GM21576 (cell line): ENCODE measurements around the gene YARS1.
"Not testable (repeated sequence)": the region's sequence is repeated elsewhere in the genome, so short reads cannot be mapped to it uniquely, and the experiment has no call there.

ENCODE experiments used
- ATAC-seq: cut with Tn5 transposase; IDR thresholded peaks from one replicate; pipeline ENCODE4 v1.9.1; 2021; ENCODE audit warnings: mild to moderate bottlenecking, moderate library complexity; ENCODE audit not compliant: unreplicated experiment

The YARS1 gene

DNA sequence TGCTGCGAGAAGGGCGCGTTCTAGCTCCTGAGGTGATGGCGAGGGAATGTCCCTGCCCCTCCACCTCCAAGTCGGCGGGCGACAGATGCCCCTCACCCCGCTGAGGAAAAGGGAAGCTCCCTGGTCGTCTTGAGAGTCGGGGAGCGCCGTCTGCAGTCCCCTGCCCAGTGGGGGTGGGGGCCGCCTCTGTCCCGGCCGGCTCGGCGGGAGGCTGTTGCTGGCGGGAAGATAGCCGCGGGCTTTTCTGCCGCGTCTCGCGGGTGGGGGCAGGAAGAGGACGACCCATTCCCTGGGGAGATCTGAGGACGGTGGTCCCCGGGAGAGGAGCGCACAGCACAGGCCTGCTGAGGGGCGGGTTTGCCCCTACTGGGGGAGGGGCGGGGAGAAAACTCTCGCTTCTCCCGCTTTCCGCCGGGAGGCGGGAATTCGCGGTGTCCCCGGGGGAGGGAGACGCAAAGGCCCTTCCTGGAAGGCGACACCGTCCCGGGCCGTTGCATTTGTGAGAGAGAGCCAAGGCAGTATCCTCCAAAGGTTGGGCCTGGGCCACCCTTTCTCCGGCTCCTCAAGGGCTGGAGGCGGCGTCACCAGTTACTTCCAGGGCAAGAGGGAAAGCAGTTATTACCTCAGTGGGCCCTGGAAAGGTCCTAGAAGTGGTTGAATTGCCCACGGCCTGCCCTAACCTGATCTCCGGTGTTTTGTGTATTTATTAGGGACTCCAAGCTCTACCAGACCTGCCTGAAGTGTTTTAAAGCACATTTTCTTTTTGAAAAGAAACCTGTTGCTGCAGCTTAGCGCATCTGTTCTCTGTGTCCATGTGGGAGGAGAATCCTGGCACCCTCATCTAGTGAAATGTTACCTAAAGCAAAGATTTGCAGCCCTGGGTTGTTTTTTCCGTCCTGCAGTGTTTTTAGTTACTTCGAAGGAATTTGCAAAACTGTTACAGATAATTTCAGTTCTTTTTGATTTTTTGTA, 943 bp upstream of the YARS1 start:
- ATAC-seq = peak; percentile 12

DNA sequence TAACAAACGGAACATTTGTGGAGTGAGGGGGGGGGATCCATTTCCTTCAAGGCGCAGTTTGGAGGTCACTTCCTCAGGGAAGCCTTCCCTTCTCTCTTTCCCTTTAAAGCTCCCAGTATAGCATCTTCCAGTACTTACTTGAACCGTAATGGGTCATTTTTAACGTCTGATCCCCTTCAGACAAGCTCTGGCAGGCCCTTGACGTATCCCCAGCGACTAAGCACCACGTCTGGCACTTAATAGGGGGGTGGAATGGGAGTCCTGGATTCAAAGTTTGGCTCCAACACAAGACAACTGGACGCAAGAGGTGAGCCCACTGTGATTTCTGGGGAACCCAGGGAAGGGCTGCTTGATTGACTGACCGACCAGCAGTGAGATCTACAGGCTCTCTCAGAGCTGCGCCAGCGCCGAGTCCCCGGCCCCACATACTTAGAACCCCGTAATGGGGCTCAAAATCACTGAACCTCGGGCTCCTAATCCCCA, 441 bp downstream of the YARS1 start:
- peak; percentile 9 for ATAC-seq

DNA sequence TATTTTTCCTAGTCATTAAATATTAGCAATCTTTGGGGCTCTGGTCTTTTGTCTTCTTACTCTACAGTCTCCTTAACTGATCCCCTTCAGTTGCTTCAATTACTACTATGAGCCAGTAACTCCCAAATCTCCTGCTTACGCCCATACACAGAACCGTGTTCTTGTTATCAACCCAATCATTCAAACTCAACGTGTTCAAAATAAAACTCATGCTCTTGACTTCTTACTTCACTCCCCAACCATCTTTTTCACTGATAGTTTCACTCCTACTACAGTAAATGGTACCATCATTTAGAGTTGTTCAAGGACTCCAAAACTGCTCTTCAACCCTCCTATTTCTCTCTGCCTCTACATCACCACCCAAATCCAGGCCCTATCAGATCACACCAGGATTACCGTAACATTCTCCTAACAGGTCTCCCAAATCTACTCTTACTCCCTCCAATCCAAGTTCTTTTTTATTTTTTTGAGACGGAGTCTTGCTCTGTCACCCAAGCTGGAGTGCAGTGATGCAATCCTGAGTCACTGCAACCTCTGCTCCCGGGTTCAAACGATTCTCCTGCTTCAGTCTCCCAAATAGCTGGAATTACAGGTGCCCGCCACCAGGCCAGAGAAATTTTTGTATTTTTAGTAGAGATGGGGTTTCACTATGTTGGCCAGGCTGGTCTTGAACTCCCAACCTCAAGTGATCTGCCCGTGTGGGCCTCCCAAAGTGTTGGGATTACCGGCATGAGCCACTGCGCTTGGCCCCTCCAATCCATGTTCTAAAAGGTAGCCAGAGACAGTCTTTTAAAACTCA, 3.0 kb downstream of the YARS1 start:
- ATAC-seq = no peak

GRCh38 chr1:32811917-32812316, 5.2 kb downstream of the YARS1 start:
- no peak for ATAC-seq

DNA sequence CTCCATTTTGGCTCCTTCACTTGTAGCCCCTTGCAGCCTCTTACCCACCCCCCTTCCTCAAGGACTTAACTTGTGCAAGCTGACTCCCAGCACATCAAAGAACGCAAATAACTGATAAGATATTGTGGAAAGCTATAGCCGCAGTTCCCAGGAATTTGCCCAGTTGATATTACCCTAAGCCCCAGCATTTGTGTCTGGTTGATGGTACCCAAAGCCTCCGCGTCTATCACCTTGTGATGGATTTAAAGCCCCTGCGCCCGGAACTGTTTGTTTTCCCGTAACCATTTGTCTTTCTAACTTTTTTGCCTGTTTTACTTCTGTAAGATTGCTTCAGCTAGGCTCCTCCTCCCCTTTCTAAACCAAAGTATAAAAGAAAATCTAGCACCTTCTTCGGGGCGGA, 5.9 kb downstream of the YARS1 start:
- ATAC-seq = no peak

GRCh38 chr1:32810358-32810757, 6.8 kb downstream of the YARS1 start:
- no peak for ATAC-seq

DNA sequence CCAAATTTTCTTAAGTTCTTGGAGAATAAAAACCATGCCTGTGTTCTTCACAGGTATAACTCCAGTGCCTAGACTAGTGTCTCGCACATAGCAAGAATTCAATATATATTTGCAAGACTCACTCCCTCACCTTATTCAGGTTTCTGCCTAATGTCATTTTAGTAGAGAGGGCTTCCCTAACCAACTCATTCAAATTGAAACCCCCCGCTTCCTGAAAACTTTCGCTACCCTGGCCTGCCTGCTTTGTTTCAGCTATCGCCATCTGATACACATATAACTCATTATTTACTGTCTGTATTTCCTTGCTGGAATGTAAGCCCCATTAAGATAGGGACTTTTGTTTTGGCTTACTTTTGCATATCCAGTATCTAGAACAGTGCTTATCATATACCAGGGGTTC, 8.6 kb downstream of the YARS1 start:
- no peak for ATAC-seq

GRCh38 chr1:32806910-32807523, 10.1 kb downstream of the YARS1 start:
- no peak for ATAC-seq

- ATAC-seq = no peak
Measured at GRCh38 chr1:32806290-32806689, 10.9 kb downstream of the YARS1 start.

- ATAC-seq = not testable (repeated sequence)
Measured at GRCh38 chr1:32804460-32804859, 12.7 kb downstream of the YARS1 start.

GRCh38 chr1:32801096-32801715, 16.0 kb downstream of the YARS1 start:
- no peak for ATAC-seq

DNA sequence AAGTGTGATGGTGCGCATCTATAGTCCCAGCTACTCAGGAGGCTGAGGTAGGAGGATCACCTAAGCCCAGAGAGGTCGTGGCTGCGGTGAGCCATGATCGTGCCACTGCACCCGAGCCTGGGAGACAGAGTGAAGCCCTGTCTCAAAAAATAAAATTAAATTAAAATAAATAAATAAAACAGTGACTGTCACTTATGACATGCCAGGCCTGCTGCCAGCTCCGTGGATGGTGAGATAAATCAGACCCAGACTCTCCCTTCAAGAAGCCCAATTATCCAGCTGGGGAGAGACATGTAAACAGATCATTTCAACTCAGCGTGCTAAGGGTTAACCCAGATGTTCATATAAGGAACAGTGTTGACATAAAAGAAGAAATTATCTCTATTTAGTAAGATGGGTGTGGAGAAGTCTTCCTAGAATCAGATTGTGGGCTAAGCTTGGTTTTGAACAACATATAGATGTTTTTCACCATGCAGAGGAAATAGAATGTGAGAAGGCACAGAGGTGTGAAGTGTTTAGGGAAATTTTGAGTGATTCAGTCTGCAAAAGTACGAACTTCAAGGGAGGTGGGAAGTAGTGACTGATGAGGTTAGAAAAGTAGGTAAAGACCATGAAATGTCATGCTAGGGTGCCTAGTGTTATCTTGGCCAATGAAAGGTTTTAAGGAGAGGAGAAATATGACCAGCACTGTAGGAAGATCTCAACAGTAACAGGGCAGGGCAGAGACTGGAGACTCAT, 18.3 kb downstream of the YARS1 start:
- no peak for ATAC-seq

DNA sequence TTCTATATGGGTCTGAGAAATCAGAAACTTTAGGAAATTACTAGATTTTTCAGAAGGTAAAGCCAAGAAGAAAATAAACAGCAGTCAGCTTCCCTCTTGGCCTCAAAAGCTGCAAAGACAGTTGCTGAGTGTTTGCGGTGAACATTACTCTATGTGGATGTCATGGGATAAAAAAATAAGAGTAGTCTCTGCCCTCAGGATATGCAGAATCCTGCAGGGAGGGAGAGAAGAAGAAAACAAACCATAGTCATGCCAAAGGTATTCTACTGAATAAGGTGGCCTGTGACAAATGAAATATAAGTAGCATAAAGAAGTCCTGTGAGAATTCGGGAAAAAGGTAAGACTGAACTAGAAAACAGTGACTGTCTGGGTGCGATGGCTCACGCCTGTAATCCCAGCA, 19.0 kb downstream of the YARS1 start:
- no peak for ATAC-seq

DNA sequence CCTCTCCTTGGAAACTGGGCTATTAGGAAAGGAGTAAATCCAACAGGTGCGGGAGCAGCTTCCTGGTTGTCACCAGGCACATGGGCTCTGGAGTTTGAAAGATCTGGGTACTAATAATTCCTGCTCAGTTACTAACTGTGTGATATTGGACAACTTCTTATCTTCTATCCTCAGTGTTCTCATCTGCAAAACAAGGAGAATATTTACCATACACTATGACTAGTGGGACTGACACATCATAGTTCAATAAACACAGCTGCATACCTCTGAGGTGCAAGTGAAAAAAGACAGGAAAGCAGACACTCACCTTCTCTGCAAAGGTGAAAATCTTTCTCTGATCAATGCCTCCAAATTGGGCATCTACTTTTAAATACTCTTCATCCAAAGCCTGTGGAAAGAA, 19.7 kb downstream of the YARS1 start:
- no peak for ATAC-seq

DNA sequence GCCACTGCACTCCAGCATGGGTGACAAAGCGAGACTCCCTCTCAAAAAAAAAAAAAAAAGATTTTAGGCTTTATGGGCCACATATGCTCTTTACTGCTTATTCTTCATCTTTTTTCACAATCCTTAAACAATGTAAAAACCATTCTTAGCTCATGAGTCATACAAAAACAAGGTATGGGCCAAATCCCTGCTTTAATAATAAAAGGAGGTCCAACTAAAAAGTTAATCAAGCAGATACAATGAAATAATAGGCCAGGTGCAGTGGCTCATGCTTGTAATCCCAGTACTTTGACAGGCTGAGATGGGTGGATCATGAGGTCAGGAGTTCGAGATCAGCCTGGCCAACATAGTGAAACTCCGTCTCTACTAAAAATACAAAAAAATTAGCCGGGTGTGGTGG, 21.4 kb downstream of the YARS1 start:
- not testable (repeated sequence) for ATAC-seq

- ATAC-seq = no peak
Measured at GRCh38 chr1:32791881-32792280, 25.3 kb downstream of the YARS1 start.

DNA sequence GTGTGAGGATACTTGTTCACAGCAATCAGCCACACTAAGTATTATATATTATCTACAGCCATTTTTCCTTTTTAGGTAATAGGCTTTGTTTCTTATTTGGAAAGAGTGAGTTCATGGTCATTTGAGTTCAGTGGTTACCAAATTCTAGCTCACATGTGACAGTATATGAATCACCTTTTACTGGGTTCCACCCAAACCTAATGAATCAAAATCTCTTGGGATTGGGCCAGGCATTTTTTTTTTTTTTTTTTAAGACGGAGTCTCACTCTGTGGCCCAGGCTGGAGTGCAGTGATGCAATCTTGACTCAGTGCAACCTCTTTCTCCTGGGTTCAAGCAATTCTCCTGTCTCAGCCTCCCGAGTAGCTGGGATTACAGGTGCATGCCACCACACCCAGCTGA, 27.8 kb downstream of the YARS1 start:
- ATAC-seq = not testable (repeated sequence)

GRCh38 chr1:32786856-32787255, 30.3 kb downstream of the YARS1 start:
- no peak for ATAC-seq

GRCh38 chr1:32784817-32785216, 32.3 kb downstream of the YARS1 start:
- ATAC-seq = no peak

DNA sequence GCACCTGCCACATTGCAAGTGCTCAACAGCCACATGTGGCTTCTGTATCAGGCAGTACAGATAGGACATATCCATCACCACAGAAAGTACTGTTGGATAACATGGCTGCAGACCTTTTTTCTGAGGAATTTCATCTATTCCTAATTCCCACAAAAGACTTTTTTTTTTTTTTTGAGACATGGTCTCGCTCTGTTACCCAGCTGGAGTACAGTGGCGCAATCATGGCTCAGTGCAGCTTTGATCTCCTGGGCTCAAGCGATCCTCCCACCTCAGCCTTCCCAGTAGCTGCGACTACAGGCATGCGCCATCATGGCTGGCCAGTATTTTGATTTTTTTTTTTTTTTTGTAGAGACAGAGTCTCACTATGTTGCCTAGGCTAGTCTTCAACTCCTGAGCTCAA, 33.3 kb downstream of the YARS1 start:
- ATAC-seq = no peak
